HG02759 (cell line): ENCODE data around the gene DYNLL1.
"Not testable (repeated sequence)": the region's sequence is repeated elsewhere in the genome, so short reads cannot be mapped to it uniquely, and the experiment has no call there.

Experiments
- ATAC-seq: cut with Tn5 transposase; IDR thresholded peaks from one replicate; pipeline ENCODE4 v1.9.1; 2021; ENCODE audit warnings: mild to moderate bottlenecking, moderate library complexity; ENCODE audit not compliant: unreplicated experiment

The DYNLL1 gene

GRCh38 chr12:120504587-120504986 is 8.7 kb downstream of the DYNLL1 start:
- ATAC-seq: no peak

GRCh38 chr12:120508537-120508936 is 12.6 kb downstream of the DYNLL1 start:
- ATAC-seq: no peak

GRCh38 chr12:120514002-120514401 is 18.1 kb downstream of the DYNLL1 start:
- ATAC-seq: no peak

DNA sequence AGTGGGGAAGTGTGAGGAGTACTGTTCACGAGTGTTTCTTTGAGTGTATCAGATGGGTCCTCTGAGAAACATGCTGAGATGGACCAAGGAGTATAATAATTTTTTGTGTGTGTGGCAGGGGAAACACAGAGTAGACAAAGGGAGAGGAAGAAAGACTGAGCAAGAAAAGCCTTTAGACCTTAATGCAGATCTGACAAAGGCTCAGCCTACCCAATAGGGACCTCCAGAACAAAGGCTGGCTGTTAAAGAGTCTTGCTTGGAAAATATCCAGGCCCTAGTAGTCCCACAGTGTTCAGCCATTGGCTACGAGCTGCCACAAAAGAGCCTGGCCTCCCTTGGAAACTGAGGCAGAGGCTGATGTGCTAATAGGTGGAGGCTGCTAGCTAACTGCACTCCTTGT is 19.6 kb downstream of the DYNLL1 start:
- ATAC-seq: no peak

DNA sequence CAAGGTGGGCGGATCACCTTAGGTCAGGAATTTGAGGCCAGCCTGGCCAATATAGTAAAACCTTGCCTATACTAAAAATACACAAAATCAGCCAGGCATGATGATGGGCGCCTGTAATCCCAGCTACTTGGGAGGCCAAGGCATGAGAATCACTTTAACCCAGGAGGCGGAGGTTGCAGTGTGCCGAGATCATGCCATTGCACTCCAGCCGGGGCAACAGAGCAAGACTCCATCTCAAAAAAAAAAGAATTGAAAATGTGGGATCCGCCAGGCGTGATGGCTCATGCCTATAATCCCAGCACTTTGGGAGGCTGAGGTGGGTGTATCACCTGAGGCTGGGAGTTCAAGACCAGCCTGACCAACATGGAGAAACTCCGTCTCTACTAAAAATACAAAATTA is 23.4 kb downstream of the DYNLL1 start:
- ATAC-seq: not testable (repeated sequence)

DNA sequence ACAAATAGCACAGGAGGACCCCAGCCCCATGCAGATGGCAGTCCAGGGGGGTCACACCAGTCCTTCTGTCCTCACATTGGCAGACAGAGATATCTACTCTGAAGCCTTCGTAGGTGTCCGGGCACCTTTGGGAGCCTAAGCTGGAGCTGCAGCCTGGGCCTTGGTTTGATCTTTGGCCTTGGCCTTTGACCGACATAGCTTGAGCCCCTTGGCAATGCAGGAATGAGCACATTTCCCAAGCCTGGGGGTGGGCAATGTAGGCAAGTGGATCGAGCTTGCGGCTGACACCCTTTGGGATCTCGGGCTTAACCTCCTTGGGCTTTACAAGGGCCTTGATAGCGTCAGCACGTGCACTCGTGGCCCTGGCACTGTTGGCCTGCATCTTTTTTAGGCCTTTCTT is 26.7 kb downstream of the DYNLL1 start:
- ATAC-seq: no peak

DNA sequence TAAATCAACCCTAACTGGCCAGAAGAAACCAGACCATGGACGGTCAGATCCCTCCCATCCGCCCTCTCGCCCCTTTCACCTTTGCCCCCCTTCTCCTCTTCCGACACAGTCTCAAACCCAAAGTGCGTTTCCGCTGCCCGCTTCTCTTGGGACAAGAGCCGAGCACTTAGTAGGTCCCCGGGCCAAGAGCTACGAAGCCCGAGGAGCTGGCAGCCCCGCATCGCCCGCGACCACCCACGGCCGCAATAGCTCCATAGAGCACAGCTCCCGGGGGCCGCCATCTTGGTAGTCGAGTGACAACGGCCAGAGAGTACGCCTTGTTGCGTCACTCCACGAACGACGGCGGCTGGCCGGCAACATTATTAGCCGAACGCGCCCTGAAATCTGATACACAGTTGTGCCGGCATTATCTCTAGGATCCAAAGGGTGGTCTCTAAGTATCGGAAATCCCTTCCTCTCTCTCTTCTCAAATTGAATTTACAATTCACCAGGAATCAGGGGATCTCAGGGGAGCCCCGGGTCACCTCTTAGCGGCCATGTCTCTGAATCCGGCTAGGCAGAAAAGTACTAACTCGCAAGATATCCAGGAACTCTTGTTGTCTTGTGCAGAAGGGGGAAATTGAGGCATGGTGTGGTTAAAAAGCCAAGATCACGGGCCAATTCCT is 33.1 kb downstream of the DYNLL1 start, which contains the start of gene COQ5:
Gene COQ5 (minus strand): TSS at position 298 of the 665 bp plus-strand sequence. CDS start 17 bp downstream, at position 281.
- peak; percentile 83 for ATAC-seq

- ATAC-seq: no peak
Measured at GRCh38 chr12:120529641-120530417, 33.9 kb downstream of the DYNLL1 start.

- not testable (repeated sequence) for ATAC-seq
Measured at GRCh38 chr12:120530418-120530761, 34.5 kb downstream of the DYNLL1 start.

DNA sequence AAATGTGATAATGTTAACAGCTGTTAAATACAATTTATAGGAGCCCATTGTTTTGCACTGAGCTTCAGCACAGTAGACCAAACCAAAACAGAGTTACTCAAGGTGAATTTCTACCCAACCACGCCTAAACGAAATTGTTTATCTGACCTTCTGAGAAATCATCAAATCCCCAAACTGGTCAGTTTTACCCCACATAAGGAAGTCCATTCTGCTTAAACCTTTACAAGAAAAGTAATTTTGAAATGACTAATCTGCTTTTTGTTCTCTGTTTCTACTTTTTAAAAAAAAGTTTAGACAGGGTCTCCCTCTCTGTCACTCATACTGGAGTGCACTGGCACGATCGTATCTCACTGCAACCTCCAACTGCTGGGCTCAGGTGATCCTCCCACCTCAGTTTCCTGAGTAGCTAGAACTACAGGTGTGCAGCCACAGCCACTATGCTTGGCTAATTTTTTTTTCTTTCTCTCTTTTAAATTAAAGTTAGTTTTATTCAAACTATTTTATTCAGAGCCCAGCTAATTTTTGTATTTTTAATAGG is 36.9 kb downstream of the DYNLL1 start:
- ATAC-seq: no peak

DNA sequence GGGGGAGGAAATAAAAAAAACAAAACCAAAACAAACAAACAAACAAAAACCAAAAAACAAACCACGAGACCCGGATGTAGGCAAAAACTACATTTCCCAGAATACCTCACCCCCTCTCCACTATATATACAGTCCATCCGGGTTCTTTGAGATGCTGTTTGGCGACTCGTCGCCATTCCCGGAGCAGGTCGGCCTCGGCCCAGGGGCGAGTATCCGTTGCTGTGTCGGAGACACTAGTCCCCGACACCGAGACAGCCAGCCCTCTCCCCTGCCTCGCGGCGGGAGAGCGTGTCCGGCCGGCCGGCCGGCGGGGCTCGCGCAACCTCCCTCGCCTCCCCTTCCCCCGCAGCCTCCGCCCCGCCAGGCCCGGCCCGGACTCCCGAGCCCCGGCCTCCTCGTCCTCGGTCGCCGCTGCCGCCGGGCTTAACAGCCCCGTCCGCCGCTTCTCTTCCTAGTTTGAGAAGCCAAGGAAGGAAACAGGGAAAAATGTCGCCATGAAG is 38.3 kb downstream of the DYNLL1 start, which contains the start of gene RNF10:
Gene RNF10 (plus strand): TSS at position 154 of the 500 bp plus-strand sequence. CDS start 456 bp downstream, outside the sequence.
- peak; percentile 75 for ATAC-seq

DNA sequence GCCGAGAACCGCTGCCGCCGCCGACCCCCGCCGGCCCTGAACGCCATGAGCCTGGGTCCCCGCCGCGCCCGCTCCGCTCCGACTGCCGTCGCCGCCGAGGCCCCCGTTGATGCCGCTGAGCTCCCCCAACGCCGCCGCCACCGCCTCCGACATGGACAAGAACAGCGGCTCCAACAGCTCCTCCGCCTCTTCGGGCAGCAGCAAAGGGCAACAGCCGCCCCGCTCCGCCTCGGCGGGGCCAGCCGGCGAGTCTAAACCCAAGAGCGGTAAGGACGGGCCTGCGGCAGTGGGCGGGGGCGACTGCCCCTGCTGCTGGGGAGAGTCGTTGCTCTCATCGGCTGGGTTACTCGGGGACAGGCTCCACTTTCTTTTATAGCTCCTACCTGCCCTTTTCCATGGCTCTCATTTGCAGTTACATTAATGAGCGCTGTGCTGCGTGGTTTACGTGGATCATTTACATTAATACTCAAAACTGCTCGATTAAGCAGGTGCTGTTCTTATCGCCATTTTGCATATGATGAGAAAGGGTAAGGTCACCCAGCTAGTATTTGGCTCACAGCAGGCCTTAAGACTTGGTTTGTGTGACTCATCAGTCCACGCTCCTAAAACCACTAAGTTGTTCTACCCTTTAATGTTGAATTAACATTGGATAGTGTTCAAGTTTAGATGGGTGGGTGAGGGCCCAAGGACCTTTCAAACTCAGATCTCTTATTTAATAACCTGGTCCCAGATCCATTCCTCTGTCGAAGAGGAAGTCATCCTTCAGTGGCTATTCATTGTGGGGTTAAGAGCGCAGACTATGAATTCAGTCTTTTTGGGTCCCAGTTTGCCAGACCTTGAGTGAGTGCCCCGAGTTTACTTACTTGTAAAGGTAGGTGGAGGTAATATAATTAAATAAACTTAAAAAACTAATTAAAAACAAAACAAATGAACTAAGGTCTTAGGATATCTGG is 39.1 kb downstream of the DYNLL1 start:
- ATAC-seq: peak; percentile 43

GRCh38 chr12:120536064-120536791 is 40.3 kb downstream of the DYNLL1 start:
- ATAC-seq: no peak

- no peak for ATAC-seq
Measured at GRCh38 chr12:120537856-120538220, 41.9 kb downstream of the DYNLL1 start.

DNA sequence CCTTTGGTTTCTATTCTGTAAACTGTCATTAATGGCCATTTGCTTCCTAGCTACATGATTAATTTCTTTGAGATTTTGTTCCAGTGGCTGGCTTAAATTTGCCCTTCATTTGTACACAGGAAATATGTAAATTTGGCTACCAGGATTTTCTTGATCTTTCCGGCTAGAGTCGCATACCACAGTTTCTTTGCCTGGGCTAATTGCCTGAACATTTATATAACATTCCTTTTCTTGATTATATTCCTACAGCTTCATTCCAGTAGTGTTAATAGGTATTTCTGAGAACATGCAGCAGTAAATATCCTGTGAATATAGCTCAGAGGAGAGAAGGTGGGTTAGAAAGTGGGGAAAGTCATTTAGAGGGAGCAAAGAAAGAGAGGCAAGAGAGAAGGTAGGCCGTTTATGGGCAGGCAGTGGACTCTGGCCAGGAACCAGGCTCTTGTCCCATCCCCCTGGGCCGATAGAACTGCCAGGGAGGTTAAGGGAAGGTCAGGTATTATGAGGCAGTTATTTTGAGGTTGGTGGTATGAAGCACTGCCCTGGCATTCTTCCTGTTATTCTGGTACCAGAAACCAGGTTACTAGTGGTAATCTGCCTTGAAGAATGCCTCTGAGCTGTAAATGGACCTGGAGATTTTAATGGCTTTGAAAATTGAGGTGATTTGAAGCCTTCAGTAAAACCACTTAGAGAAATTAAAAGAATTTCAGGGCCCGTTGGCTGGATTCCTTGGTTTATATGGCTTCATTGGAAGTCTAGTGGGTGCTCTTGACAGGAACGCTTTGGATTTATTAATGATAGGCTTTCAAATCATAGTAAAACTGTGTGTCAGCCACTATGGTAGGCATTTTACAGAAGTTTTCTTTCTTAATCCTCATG is 42.6 kb downstream of the DYNLL1 start:
- ATAC-seq: no peak

DNA sequence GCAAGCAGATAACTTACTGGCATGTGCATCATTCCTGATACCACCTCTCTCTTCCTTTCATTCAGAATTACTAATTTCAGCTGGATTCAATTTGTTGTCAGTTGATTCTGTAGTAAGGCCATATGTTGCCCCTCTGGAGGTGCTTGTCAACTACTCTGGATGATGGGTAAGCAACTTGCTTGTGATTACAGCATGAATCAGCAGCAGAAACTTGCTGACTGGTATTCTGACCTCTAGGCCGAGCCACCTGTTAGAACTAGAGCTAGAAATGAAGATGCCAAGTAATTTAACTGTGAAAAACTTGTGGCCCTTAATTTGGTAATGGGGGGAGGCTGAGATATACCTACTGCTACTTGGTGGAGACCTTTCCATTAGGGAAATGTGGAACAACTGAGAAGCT is 43.4 kb downstream of the DYNLL1 start:
- ATAC-seq: no peak

GRCh38 chr12:120540445-120540844 is 44.5 kb downstream of the DYNLL1 start:
- ATAC-seq: no peak

DNA sequence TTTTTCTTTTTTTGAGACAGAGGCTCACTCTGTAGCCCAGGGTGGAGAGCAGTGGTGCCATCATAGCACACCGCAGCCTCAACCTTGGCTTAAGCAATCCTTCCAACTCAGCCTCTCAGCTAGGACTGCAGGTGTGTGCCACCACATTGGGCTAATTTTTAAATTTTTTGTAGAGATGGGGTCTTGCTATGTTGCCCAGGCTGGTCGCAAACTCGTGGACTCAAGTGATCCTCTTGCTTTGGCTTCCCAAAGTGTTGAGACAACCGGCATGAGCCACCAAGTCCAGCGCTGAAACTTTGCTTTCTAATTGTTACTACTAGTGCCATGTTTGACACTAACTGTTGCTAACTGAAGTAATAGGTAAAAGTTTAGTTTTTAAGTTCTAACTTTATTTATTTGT is 46.3 kb downstream of the DYNLL1 start:
- ATAC-seq: no peak

- ATAC-seq: no peak
Measured at GRCh38 chr12:120544691-120545090, 48.8 kb downstream of the DYNLL1 start.
